ENCODE results near the gene MAPRE2.

GRCh38 chr18:35114305-35114704 lies 73.1 kb downstream of the MAPRE2 start:
- TF ChIP-seq, protein P1, sequence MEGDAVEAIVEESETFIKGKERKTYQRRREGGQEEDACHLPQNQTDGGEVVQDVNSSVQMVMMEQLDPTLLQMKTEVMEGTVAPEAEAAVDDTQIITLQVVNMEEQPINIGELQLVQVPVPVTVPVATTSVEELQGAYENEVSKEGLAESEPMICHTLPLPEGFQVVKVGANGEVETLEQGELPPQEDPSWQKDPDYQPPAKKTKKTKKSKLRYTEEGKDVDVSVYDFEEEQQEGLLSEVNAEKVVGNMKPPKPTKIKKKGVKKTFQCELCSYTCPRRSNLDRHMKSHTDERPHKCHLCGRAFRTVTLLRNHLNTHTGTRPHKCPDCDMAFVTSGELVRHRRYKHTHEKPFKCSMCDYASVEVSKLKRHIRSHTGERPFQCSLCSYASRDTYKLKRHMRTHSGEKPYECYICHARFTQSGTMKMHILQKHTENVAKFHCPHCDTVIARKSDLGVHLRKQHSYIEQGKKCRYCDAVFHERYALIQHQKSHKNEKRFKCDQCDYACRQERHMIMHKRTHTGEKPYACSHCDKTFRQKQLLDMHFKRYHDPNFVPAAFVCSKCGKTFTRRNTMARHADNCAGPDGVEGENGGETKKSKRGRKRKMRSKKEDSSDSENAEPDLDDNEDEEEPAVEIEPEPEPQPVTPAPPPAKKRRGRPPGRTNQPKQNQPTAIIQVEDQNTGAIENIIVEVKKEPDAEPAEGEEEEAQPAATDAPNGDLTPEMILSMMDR (IDR thresholded peaks at IDR 0.05), result no peak
- TF ChIP-seq POLR2AphosphoS5 (IDR thresholded peaks at IDR 0.05) (no peak), POLR2A (IDR thresholded peaks at IDR 0.05; ENCODE audit: low read depth) (no peak), EP300 (IDR thresholded peaks at IDR 0.05) (no peak)
